ENCODE results near the gene PIGL. TPM values are rescaled to one million over a fixed set of nuclear protein-coding genes. Genes with fewer than 3 reads are reported as not detected.

PIGL gene
- total RNA-seq, 1 donor from 2014 or later = 56.6 TPM

DNA sequence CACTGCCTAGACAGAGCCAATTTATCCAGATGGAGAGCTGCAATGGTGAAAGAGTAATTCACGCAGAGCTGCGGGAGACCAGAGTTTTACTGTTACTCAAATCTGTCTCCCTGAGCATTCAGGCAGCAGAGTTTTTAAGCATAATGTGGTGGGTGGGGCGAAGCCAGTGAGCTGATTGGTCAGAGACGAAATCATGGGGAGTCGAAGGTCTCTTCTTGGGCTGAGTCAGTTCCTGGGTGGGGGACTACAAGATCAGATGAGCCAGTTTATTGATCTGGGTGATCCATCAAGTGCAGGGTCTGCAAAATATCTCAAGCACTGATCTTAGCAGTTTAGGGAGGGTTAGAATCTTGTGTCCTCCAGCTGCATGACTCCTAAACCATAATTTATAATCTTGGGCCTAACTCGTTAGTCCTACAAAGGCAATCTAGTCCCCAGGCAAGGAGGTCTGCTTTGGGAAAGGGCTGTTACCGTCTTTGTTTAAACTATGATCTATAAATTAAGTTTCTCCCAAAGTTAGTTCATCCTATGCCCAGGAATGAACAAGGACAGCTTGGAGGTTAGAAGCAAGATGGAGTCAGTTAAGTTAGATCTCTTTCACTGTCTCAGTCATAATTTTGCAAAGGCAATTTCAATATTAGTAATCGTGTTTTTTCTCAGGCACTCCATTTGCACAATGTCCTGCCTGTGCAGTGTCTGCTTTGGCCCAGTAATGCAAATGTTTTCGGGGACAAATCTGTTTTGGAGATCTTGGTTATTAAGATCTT, 27.0 kb downstream of the PIGL start:
- intact Hi-C loops (cut with micrococcal nuclease) = no loop called here
- no peaks in the 10 kb centered on the region for H3K27me3 Mint-ChIP-seq
- TF ChIP-seq, protein P1, sequence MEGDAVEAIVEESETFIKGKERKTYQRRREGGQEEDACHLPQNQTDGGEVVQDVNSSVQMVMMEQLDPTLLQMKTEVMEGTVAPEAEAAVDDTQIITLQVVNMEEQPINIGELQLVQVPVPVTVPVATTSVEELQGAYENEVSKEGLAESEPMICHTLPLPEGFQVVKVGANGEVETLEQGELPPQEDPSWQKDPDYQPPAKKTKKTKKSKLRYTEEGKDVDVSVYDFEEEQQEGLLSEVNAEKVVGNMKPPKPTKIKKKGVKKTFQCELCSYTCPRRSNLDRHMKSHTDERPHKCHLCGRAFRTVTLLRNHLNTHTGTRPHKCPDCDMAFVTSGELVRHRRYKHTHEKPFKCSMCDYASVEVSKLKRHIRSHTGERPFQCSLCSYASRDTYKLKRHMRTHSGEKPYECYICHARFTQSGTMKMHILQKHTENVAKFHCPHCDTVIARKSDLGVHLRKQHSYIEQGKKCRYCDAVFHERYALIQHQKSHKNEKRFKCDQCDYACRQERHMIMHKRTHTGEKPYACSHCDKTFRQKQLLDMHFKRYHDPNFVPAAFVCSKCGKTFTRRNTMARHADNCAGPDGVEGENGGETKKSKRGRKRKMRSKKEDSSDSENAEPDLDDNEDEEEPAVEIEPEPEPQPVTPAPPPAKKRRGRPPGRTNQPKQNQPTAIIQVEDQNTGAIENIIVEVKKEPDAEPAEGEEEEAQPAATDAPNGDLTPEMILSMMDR (IDR thresholded peaks at IDR 0.05) = no peak
- CTCF ChIA-PET = no interaction called here
- ATAC-seq (ENCODE audit: low read depth) (no peak), DNase-seq (no peak)
- no peak overlapping the region for H3K27ac Mint-ChIP-seq
- peaks cover 24% of the 10 kb centered on the region for H3K36me3 Mint-ChIP-seq (ENCODE audit: low read depth)
- H3K4me3 Mint-ChIP-seq = no peak overlapping the region
- POLR2A ChIA-PET = no interaction called here
- no peaks in the 10 kb centered on the region for H3K9me3 Mint-ChIP-seq
- peaks cover 4% of the 10 kb centered on the region for H3K4me1 Mint-ChIP-seq

GRCh38 chr17:16247586-16247984, 30.6 kb downstream of the PIGL start:
- ChIA-PET CTCF (no interaction called here), POLR2A (no interaction called here)
- ATAC-seq (ENCODE audit: low read depth) (no peak), DNase-seq (no peak)
- Mint-ChIP-seq H3K27ac (no peak overlapping the region), H3K27me3 (no peaks in the 10 kb centered on the region), H3K4me3 (no peak overlapping the region), H3K4me1 (peaks cover 4% of the 10 kb centered on the region), H3K36me3 (ENCODE audit: low read depth) (peaks cover 20% of the 10 kb centered on the region), H3K9me3 (no peaks in the 10 kb centered on the region)
- intact Hi-C loops (cut with micrococcal nuclease) = no loop called here
- TF ChIP-seq, protein P1 (IDR thresholded peaks at IDR 0.05) = no peak

- no peaks in the 10 kb centered on the region for H3K9me3 Mint-ChIP-seq
- H3K27me3 Mint-ChIP-seq = no peaks in the 10 kb centered on the region
- H3K36me3 Mint-ChIP-seq (ENCODE audit: low read depth) = peaks cover 13% of the 10 kb centered on the region
- no peak overlapping the region for H3K27ac Mint-ChIP-seq
- ATAC-seq (ENCODE audit: low read depth) = no peak
- DNase-seq = no peak
- CTCF ChIA-PET = no interaction called here
- peaks cover 3% of the 10 kb centered on the region for H3K4me1 Mint-ChIP-seq
- H3K4me3 Mint-ChIP-seq = no peak overlapping the region
- POLR2A ChIA-PET = interaction anchor here (0.7 kb wide), 1 partner anchor 18 kb away, joined by 4 read pairs; no protein-coding TSS in a partner anchor
- intact Hi-C loops (cut with micrococcal nuclease) = no loop called here
- TF ChIP-seq, protein P1 (IDR thresholded peaks at IDR 0.05) = no peak
Observed at GRCh38 chr17:16250635-16251034, 33.6 kb downstream of the PIGL start.

DNA sequence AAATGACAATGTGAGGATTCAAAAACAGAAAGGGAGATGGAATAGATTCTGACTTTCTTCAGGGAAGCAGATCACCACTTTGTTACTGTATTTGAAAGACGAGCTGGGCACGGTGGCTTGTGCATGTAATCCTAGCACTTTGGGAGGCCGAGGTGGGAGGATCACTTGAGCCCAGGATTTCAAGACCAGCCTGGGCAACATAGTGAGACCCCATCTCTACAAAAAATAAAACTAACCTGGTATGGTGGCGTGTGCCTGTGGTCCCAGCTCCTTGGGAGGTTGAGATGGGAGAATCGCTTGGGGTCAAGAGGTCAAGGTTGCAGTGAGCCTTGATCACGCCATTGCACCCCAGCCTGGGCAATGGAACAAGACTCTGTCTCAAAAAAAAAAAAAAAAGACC, 34.0 kb downstream of the PIGL start:
- ChIA-PET POLR2A (interaction anchor here (0.7 kb wide), 1 partner anchor 17 kb away, joined by 4 read pairs; no protein-coding TSS in a partner anchor), CTCF (no interaction called here)
- H3K9me3 Mint-ChIP-seq = no peaks in the 10 kb centered on the region
- peaks cover 13% of the 10 kb centered on the region for H3K36me3 Mint-ChIP-seq (ENCODE audit: low read depth)
- no peak for ATAC-seq (ENCODE audit: low read depth)
- peaks cover 3% of the 10 kb centered on the region for H3K4me1 Mint-ChIP-seq
- DNase-seq = no peak
- H3K4me3 Mint-ChIP-seq = no peak overlapping the region
- TF ChIP-seq, protein P1 (IDR thresholded peaks at IDR 0.05) = no peak
- no peak overlapping the region for H3K27ac Mint-ChIP-seq
- intact Hi-C loops (cut with micrococcal nuclease) = no loop called here
- no peaks in the 10 kb centered on the region for H3K27me3 Mint-ChIP-seq

- Mint-ChIP-seq H3K9me3 (no peaks in the 10 kb centered on the region), H3K4me1 (peaks cover 3% of the 10 kb centered on the region), H3K27me3 (no peaks in the 10 kb centered on the region), H3K4me3 (no peak overlapping the region), H3K27ac (no peak overlapping the region), H3K36me3 (ENCODE audit: low read depth) (peaks cover 13% of the 10 kb centered on the region)
- CTCF ChIA-PET = no interaction called here
- TF ChIP-seq, protein P1 (IDR thresholded peaks at IDR 0.05) = no peak
- DNase-seq = no peak
- POLR2A ChIA-PET = no interaction called here
- no peak for ATAC-seq (ENCODE audit: low read depth)
- intact Hi-C loops (cut with micrococcal nuclease) = no loop called here
Observed at GRCh38 chr17:16251556-16251955, 34.5 kb downstream of the PIGL start.

Measured in activated B cell treated with CpG ODN at 0.5 μM for 24 hours (primary cell).